ENCODE results near the gene IER3. TPM values are rescaled to one million over a fixed set of nuclear protein-coding genes. Genes with fewer than 3 reads are reported as not detected.

IER3 gene
- total and polyA plus RNA-seq, 2 of the 8 experiments (the other 6 are each of a cell fraction or from before 2014, with no cell fraction given): 11.9 to 26.5 TPM

DNA sequence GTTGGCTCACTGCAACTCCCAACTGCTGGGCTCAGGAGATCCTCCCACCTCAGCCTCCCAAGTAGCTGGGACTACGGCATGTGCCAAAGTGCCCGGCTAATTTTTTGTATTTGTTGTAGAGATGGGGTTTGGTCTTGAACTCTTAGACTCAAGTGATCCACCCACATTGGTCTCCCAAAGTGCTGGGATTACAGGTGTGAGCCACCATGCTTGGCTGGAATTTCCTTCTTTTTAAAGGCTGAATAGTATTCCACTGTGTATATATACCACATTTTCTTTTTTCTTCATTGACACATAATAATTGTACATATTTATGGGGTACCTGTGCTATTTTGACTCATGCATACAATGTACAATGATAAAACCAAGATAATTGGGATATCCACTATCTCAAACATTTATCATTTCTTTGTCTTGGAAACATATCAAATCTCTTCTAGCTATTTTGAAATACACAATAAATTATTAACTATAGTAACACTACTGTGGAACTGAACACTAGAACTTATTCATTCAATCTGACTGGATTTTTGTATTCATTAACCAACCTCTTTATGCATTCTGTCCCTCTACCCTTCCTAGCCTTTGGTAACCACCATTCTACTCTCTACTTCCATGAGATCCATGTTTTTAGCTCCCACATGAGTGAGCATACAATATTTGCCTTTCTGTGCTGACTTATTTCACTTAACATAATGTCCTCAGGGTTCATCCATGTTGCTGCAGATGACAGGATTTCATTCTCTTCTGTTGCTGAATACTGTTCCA is 35.1 kb downstream of the IER3 start:
- no peak for FAIRE-seq
- TF ChIP-seq CEBPB (IDR thresholded peaks at IDR 0.05; ENCODE audit: low read depth, low read length) (no peak), GTF2F1 (IDR thresholded peaks at IDR 0.05; ENCODE audit: borderline replicate concordance, low read depth, low read length) (no peak), BRCA1 (IDR thresholded peaks at IDR 0.05; ENCODE audit: low read depth, low read length) (no peak), JUND (IDR thresholded peaks at IDR 0.05; ENCODE audit: low read length) (no peak), TAF1 (IDR thresholded peaks at IDR 0.05; ENCODE audit: low read depth, low read length) (no peak), POLR2AphosphoS5 (IDR thresholded peaks at IDR 0.05; ENCODE audit: low read depth, low read length) (no peak), NANOG (IDR thresholded peaks at IDR 0.05; ENCODE audit: insufficient read depth, low read depth, low read length, poor library complexity, severe bottlenecking) (no peak)
- TF ChIP-seq, protein P1, sequence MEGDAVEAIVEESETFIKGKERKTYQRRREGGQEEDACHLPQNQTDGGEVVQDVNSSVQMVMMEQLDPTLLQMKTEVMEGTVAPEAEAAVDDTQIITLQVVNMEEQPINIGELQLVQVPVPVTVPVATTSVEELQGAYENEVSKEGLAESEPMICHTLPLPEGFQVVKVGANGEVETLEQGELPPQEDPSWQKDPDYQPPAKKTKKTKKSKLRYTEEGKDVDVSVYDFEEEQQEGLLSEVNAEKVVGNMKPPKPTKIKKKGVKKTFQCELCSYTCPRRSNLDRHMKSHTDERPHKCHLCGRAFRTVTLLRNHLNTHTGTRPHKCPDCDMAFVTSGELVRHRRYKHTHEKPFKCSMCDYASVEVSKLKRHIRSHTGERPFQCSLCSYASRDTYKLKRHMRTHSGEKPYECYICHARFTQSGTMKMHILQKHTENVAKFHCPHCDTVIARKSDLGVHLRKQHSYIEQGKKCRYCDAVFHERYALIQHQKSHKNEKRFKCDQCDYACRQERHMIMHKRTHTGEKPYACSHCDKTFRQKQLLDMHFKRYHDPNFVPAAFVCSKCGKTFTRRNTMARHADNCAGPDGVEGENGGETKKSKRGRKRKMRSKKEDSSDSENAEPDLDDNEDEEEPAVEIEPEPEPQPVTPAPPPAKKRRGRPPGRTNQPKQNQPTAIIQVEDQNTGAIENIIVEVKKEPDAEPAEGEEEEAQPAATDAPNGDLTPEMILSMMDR (IDR thresholded peaks at IDR 0.05; ENCODE audit: control extremely low read depth in 1 of 3, insufficient read depth in 1 of 3, low read depth in 1 of 3, low read length in 3 of 3): no peak
- TF ChIP-seq, protein P2, sequence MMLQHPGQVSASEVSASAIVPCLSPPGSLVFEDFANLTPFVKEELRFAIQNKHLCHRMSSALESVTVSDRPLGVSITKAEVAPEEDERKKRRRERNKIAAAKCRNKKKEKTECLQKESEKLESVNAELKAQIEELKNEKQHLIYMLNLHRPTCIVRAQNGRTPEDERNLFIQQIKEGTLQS (IDR thresholded peaks at IDR 0.05; ENCODE audit: insufficient read depth, low read depth, low read length): no peak

More for the DNA sequence above, 35.1 kb downstream of the IER3 start:
- peaks cover 26 to 62% (median 46%) of the 10 kb centered on the region in 4 experiments for H3K36me3 ChIP-seq (ENCODE audit: control insufficient read depth in 2 of 4, insufficient read depth in 4 of 4, low read length in 3 of 4)
- no peaks in the 10 kb centered on the region for H3K9me3 ChIP-seq (ENCODE audit: insufficient read depth in 2 of 2, low read depth in 1 of 2, low read length in 1 of 2)
- no peak overlapping the region for H2AK5ac ChIP-seq (ENCODE audit: low read depth, low read length)
- H2BK15ac ChIP-seq (ENCODE audit: low read length): no peak overlapping the region
- no peak overlapping the region for H3K4me3 ChIP-seq (ENCODE audit: extremely low read depth in 1 of 4, insufficient read depth in 2 of 4, low read depth in 3 of 4, low read length in 4 of 4)
- no peak for DNase-seq (ENCODE audit: low read depth in 1 of 2, low spot score in 2 of 2)
- no peak overlapping the region for H2BK12ac ChIP-seq (ENCODE audit: low read depth, low read length)
- H3K4ac ChIP-seq (replicated peaks; ENCODE audit: insufficient read length, low read depth, low read length): no peak overlapping the region
- H4K91ac ChIP-seq (replicated peaks; ENCODE audit: insufficient read length, low read length): no peak overlapping the region
- H2BK5ac ChIP-seq (ENCODE audit: low read depth, low read length): no peak overlapping the region
- no peak overlapping the region for H2BK120ac ChIP-seq (replicated peaks; ENCODE audit: low read depth, low read length)
- no peak overlapping the region for H3K18ac ChIP-seq (ENCODE audit: extremely low read depth, low read length)
- H2BK20ac ChIP-seq (ENCODE audit: low read length): no peak overlapping the region
- WGBS, 2 experiments (ENCODE audit: extremely low coverage in 1 of 2, insufficient coverage in 1 of 2, insufficient read length in 1 of 2, insufficient replicate concordance in 2 of 2, low coverage in 1 of 2, low lambda C conversion rate in 2 of 2, missing lambda C conversion rate in 1 of 2): 94% methylated on average over 2 of the region's 2 CpGs; no CpG with 5 or more reads in 1 of the 2 experiments
- POLR2A ChIA-PET (ENCODE audit: partially characterized antibody): interaction anchor here (0.7 to 35.9 kb wide), 5 partner anchors 9 to 240 kb away, joined by 3 to 732 read pairs (median 4); partner anchors contain the start of genes MDC1, MRPS18B, NRM and PPP1R10
- no peak overlapping the region for H4K8ac ChIP-seq (ENCODE audit: extremely low read depth, insufficient read depth, low read length)
- no peak overlapping the region for H3K23ac ChIP-seq (ENCODE audit: insufficient read length)
- H3K9ac ChIP-seq (replicated peaks in 1 of 4; ENCODE audit: extremely low read depth in 1 of 4, low read depth in 3 of 4, low read length in 3 of 4): no peak overlapping the region
- peaks cover 0 to 5% of the 10 kb centered on the region in 2 experiments for H4K20me1 ChIP-seq (replicated peaks in 1 of 2; ENCODE audit: control insufficient read depth in 1 of 2, insufficient read depth in 2 of 2, low read length in 2 of 2)
- H3K14ac ChIP-seq (ENCODE audit: insufficient read length): no peak overlapping the region
- no peak overlapping the region for H3K56ac ChIP-seq (replicated peaks; ENCODE audit: insufficient read length, low read depth, low read length)
- no peaks in the 10 kb centered on the region; a peak in 1 of 7 replicates for H3K4me1 ChIP-seq (replicated peaks in 1 of 4; ENCODE audit: control insufficient read depth in 3 of 4, insufficient read depth in 4 of 4, low read length in 3 of 4)
- no peak overlapping the region for H2AFZ ChIP-seq (ENCODE audit: low read length)
- no peak overlapping the region for H3K27ac ChIP-seq (ENCODE audit: low read depth, low read length)
- no peaks in the 10 kb centered on the region for H3K27me3 ChIP-seq (replicated peaks in 1 of 4; ENCODE audit: control insufficient read depth in 3 of 4, extremely low read depth in 1 of 4, insufficient read depth in 3 of 4, low read length in 3 of 4)
- no peaks in the 10 kb centered on the region for H3K79me2 ChIP-seq (ENCODE audit: control insufficient read depth in 1 of 2, insufficient read depth in 2 of 2, low read length in 2 of 2)
- no peak overlapping the region for H4K5ac ChIP-seq (ENCODE audit: insufficient read length, low read depth, low read length)
- CTCF ChIA-PET (ENCODE audit: partially characterized antibody): interaction anchor here (0.7 to 1.9 kb wide), 7 partner anchors 9 to 37 kb away, joined by 3 to 8 read pairs (median 3); partner anchors contain the start of gene DHX16
- H3K23me2 ChIP-seq (ENCODE audit: low read depth, low read length): no peaks in the 10 kb centered on the region
- H3K4me2 ChIP-seq (ENCODE audit: insufficient read depth in 1 of 2, low read depth in 2 of 2, low read length in 2 of 2): no peak overlapping the region
- no peaks in the 10 kb centered on the region; the same call in 1 of the 2 replicates for H3K79me1 ChIP-seq (ENCODE audit: low read depth, low read length)
